Activated CD4-positive, alpha-beta T cell treated with anti-CD3 and anti-CD28 coated beads for 1 hour (primary cell): ENCODE data around the gene ASPSCR1.

Source experiments
- DNase-seq: peaks from one replicate; pipeline ENCODE4 v3.0.0-alpha.2; 2020

ASPSCR1 gene, protein sequence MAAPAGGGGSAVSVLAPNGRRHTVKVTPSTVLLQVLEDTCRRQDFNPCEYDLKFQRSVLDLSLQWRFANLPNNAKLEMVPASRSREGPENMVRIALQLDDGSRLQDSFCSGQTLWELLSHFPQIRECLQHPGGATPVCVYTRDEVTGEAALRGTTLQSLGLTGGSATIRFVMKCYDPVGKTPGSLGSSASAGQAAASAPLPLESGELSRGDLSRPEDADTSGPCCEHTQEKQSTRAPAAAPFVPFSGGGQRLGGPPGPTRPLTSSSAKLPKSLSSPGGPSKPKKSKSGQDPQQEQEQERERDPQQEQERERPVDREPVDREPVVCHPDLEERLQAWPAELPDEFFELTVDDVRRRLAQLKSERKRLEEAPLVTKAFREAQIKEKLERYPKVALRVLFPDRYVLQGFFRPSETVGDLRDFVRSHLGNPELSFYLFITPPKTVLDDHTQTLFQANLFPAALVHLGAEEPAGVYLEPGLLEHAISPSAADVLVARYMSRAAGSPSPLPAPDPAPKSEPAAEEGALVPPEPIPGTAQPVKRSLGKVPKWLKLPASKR

DNA sequence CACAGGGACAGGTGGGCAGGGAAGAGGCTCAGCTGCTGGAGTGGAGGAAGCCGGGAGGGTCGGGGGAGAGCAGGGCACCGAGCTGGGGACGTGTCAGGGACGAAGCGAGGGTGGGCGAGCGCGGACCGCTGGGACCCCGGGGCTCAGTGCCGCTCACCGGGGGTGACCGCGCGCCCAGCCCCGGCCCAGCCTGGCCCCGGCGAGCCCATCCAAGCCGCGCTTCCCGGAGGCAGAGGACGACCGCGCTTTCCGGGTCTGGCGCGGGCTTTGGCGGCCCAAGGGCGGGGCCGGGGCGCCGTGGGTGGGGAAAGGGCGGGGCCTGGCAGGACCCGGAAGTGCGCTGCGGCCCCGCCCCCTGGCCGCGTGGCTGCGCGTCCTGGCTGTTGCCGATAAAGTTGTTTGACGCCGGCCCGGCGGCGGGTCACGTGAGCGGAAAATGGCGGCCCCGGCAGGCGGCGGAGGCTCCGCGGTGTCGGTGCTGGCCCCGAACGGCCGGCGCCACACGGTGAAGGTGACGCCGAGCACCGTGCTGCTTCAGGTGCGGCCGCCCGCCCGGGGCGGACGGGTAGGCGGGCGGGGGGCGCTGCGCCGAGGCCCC is at the start of gene ASPSCR1:
TSS of gene ASPSCR1 (plus strand) at position 419 of the 598 bp plus-strand sequence. CDS start at position 437, 18 bp downstream.
- DNase-seq: peak; percentile 87

DNA sequence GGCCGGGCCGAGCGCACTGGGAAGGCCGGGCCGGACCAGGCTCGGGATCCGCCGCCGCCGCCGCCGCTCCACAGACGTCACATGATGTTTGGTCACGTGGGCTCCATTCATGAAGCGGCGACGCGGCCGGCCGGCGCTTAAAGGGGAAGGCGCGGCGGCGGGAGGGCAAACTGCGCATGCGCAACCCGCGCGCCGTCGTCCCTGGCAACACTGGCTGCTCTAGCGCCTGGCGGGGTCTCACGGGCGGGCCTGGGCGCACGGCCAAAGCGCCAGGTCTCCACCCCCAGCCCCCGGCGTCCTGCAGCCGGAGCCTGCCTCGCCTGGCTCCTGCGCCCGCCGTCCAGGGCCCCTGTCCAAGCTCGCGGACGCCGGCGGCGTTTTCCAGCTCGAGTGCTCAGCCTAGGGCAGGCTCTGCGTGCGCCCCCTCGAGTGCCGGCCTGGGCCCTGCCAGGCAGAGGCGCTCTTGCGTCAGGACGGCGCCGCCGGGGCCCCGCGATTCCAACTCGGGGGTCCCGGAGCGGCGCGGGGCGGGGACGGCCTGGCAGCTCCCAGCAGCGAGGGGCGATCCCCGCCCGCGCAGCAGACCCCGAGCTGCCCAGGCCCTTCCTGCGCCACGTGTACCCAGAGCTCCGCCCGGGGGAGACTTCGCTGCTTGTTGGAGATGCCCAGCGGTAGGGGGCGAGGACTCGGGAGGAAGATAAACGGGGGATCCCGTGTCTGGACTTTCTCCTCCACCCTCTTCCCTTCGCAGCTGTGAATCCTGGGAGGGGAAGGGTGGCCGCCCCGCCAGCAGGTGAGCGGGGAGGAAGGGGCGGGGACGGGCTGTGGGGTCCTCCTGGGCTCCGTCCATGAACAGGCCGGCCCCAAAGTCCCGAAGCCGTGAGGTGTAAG is 49.5 kb upstream of the ASPSCR1 start, which contains the start of gene MAFG:
TSS of gene MAFG (minus strand) at position 83 of the 891 bp plus-strand sequence. CDS start 4,550 bp downstream, outside the sequence.
- DNase-seq: peak; percentile 86

GRCh38 chr17:81928544-81929252 is 48.7 kb upstream of the ASPSCR1 start:
- no peak for DNase-seq

GRCh38 chr17:81929253-81930141 is 47.9 kb upstream of the ASPSCR1 start:
- no peak for DNase-seq

DNA sequence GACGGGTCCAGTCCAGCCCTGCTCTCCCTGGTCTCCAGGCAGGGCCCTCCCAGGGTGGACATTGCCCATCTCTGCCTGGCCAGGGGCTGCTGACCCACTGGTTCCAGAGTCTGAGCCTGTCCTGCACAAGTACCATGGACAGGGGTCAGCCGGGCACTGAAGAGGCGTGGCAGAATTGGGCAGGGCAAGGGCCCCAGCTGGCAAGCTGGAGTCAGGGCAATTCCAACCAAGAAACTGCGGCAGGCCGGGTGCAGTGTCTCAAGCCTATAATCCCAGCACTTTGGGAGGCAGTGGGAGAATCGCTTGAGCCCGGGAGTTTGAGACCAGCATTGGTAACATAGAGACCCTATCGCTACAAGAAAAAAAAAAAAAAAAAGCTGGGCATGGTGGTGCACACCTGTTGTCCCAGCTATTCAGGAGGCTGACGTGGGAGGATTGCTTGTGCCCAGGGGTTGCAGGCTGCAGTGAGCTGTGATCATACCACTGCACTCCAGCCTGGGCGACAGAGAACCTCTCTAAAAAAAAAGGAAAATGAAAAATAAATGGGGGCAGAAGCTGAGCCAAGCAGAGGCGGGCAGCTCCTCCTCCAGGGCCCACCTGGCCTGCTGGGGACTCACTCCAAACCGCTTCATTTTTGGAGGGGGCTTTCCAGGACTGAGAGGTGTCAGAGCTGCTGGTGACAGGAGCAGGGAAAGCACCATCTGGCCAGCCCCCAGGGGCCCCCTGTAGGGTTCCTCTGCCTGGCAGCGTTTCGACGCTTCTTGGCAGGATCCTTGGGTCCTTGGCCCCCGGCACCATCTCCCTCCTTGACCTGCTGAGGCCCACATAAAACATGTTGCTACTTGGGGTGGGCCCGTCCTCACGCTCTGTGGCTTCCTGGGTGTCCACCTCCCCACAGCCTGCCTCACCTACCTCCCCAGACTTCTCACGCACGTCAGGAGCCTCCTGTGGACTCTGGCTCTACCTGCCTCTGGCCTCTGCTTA is 47.0 kb upstream of the ASPSCR1 start:
- no peak for DNase-seq

GRCh38 chr17:81931189-81931556 is 46.3 kb upstream of the ASPSCR1 start:
- no peak for DNase-seq

- DNase-seq: no peak
Measured at GRCh38 chr17:81931557-81932332, 45.7 kb upstream of the ASPSCR1 start.

- no peak for DNase-seq
Measured at GRCh38 chr17:81932333-81932983, 45.0 kb upstream of the ASPSCR1 start.

DNA sequence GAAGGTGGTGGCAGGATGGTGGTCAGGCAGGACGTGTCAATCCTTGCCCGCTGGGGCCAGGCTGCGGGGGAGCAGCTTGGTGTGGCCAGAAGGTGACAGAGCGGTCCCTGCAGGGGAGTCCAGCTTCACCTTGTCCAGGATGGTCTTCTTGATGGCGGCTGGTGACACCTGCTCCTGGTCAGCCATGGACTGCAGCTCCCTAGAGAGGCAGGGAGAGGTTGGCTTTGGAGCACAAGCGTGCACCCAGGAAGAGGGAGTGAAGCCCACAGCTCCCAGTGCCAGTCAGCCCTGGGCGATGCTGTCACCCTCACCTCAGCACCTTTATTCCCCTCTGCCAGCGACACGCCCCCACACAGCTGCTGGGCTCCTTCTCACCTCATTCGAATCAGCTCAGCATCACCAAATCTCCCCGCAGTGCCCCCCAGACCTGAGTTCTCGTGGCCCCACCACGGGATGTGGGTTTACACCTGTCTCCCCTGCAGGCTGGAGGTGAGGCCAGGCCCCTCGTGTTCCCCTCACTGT is 44.2 kb upstream of the ASPSCR1 start:
- no peak for DNase-seq

GRCh38 chr17:81934098-81934757 is 43.2 kb upstream of the ASPSCR1 start:
- no peak for DNase-seq

DNA sequence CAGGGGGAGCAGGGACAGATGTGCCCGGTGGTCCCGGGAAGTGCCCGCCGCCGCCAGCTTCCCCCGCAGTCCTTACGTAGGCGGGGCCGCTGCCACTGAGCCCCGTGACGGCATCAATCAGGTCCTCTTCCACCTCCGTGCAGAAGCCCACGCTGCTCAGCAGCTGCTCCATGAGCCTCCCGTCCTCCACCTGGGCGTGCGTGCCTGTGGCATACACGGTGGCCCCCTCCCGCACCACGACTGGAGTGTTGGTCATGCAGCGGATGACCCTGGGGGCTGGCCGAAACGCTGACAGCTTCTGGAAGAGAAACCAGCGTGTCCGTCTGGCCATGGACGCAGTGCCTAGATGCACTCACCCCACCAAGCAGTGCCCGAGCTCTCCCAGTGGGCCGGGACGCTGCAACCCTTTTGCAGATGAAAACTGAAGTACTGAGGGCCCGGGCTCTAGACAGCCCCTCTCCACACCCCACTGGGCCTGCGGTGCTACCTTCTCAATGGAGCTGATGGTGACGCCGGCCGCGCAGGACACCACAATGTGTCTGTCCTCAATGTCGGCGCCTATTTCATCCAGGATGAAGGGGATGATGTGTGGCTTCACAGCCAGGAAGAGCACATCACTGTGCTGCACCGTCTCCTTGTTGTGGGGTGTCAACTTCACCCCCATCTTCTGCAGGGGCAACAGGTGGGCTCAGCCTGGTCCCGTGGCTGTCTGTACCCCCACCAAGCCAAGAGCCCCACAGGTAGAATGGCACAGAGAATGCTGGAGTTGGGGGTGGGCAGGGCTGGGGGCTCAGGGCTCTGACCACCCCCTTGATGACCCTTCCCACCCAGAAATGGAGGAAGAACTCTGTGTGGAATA is 42.4 kb upstream of the ASPSCR1 start:
- no peak for DNase-seq

GRCh38 chr17:81935709-81936084 is 41.7 kb upstream of the ASPSCR1 start:
- no peak for DNase-seq

GRCh38 chr17:81939218-81939617 is 38.2 kb upstream of the ASPSCR1 start:
- no peak for DNase-seq

DNA sequence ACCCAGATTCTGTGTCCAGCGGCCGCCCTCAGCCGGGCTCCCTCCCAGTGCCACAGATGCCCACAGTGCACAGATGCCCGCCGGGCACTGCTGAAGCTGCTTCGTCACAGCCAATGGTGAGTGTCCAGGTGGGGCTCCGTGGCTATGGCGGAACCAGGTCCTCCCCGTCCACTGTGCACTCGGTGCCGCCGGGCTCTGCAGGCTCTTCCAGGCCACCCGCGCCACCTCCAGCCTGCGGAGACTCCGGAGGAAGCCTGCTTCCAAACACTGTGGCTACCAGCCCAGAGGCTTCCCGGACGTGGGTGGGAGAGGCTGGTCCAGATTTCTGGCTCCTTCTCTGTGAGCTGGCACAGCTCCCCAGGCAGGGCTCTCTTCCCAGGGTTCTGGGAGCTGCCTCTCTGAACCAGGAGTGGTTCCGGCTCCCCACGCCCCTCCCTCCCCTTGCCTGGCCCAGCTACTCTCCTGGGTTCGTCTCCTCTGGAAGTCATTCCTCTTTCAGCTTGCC is 37.5 kb upstream of the ASPSCR1 start:
- DNase-seq: no peak

DNA sequence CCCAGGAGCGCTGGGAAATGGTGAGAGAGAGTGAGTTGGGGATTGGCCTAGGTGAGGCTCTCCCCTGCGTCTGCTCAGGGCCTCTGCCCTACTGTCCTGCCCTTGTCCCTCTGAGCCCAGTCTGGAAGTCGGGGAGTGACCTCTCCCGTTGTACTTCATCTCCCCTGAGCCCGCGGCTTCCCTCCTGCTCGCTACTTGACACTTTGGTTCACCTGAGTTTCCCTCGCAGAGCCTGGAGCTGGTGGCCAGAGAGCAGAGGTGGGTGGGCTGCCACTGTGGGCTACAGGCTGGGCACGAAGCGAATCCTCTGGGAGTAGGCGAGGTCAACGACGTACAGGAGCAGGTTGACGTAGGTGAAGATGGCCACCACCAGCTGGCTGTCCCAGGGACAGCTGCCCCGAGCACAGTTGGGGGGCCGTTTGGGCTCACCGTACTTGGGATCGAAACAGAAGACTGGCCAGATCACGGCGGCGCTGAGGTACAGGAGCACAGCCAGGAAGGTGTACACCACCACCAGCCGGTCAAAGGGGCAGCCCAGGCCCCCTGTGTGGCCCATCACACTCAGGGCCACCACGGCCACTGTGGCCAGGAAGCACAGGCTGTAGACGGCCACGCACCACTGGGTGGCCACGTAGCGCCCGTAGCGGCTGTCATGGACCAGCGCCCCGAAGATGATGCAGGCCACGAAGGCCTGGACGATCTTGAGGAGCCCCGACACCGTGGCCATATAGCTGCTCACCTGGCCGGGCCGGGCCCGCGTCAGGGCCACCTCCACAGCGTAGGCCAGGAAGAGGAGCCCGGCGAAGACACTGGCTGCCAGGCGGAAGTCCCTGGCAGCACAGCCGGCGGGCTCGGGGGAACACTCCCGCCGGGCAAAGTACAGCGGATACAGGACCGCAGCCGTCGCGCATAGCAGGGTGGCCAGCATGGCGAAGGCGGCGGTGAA is 36.6 kb upstream of the ASPSCR1 start:
- DNase-seq: no peak
